WTC11 (cell line): ENCODE results near the gene SLC13A3. TPM values are rescaled to one million over a fixed set of nuclear protein-coding genes. Genes with fewer than 3 reads are reported as not detected.

Experiments used
- ATAC-seq: fragments of 200-7000 bp; cut with Tn5 transposase; 2 replicates; pipeline ENCODE4 v1.10.0; 2021; ENCODE audit warnings: mild to moderate bottlenecking, moderate library complexity
- CTCF ChIA-PET: fragments of 300-600 bp; sonication (Branson Sonifier 250); formaldehyde crosslinking; loops from one replicate; lab custom pipeline; 2021; ENCODE audit warnings: antibody characterized with exemption; lab: Charles Lee
- POLR2A ChIA-PET: fragments of 350-600 bp; sonication (Branson Sonifier 250); formaldehyde crosslinking; loops from one replicate; lab custom pipeline; 2021; ENCODE audit warnings: antibody characterized with exemption; lab: Charles Lee
- DNase-seq: peaks from one replicate; pipeline ENCODE4 v3.0.0; 2021; ENCODE audit warnings: low spot score
- H3K27ac Mint-ChIP-seq: 2 replicates; pipeline ENCODE4 v1.8.0; 2021; ENCODE audit warnings: mixed read lengths
- H3K27me3 Mint-ChIP-seq: 2 replicates; pipeline ENCODE4 v1.8.0; 2021; ENCODE audit warnings: low read depth, mild to moderate bottlenecking, moderate library complexity, mixed read lengths
- H3K36me3 Mint-ChIP-seq: 2 replicates; pipeline ENCODE4 v1.8.0; 2021; ENCODE audit warnings: mixed read lengths
- H3K4me1 Mint-ChIP-seq: 2 replicates; pipeline ENCODE4 v1.8.0; 2022; ENCODE audit warnings: mixed read lengths
- H3K4me3 Mint-ChIP-seq: 2 replicates; pipeline ENCODE4 v1.8.0; 2021; ENCODE audit warnings: mild to moderate bottlenecking, moderate library complexity, mixed read lengths
- H3K9me3 Mint-ChIP-seq: 2 replicates; pipeline ENCODE4 v1.8.0; 2021; ENCODE audit warnings: mixed read lengths
- ESRRA ChIP-seq: sonication (generic); formaldehyde crosslinking; IDR thresholded peaks from 2 replicates; pipeline ENCODE4 v1.8.1; 2022; ENCODE audit warnings: mild to moderate bottlenecking, missing genetic modification reagents, borderline replicate concordance
- GABPB1 ChIP-seq: sonication (generic); formaldehyde crosslinking; IDR thresholded peaks from 2 replicates; pipeline ENCODE4 v1.8.1; 2023; ENCODE audit warnings: mild to moderate bottlenecking, missing genetic modification reagents
- HMGA2 ChIP-seq: fragments of 250-450 bp; sonication (Bioruptor Pico); IDR thresholded peaks from 2 replicates; pipeline ENCODE4 v1.4.0; 2021; ENCODE audit warnings: mild to moderate bottlenecking, moderate library complexity
- IRF2 ChIP-seq: sonication (generic); formaldehyde crosslinking; IDR thresholded peaks from 2 replicates; pipeline ENCODE4 v1.8.0; 2022; ENCODE audit warnings: low read depth, missing genetic modification reagents, borderline replicate concordance
- NR1H2 ChIP-seq: sonication (generic); formaldehyde crosslinking; IDR thresholded peaks from 2 replicates; pipeline ENCODE4 v1.9.0; 2021; ENCODE audit warnings: mild to moderate bottlenecking, moderate library complexity, missing genetic modification reagents
- ZNF317 ChIP-seq: sonication (generic); formaldehyde crosslinking; IDR thresholded peaks from 2 replicates; pipeline ENCODE4 v1.8.1; 2023; ENCODE audit warnings: low read depth, mild to moderate bottlenecking, moderate library complexity, missing genetic modification reagents, borderline replicate concordance
- total RNA-seq: library from RNA; stranded (reverse); gene quantifications from 3 replicates; pipeline ENCODE4 v1.2.3, GENCODE V29; 2021
- TF ChIP-seq, protein P1 (sequence below): fragments of 250-450 bp; sonication (Bioruptor Pico); IDR thresholded peaks from 2 replicates; pipeline ENCODE4 v1.9.0; 2021; ENCODE audit warnings: moderate library complexity, mild to moderate bottlenecking, inconsistent platforms, borderline replicate concordance
- TF ChIP-seq, protein P2 (sequence below): sonication (generic); formaldehyde crosslinking; IDR thresholded peaks from 2 replicates; pipeline ENCODE4 v1.8.0; 2023; ENCODE audit warnings: missing genetic modification reagents
- TF ChIP-seq, protein P3 (sequence below): sonication (generic); formaldehyde crosslinking; IDR thresholded peaks from 2 replicates; pipeline ENCODE4 v1.8.1; 2023; ENCODE audit warnings: mild to moderate bottlenecking, missing genetic modification reagents, borderline replicate concordance
- TF ChIP-seq, protein P4 (sequence below): sonication (generic); formaldehyde crosslinking; IDR thresholded peaks from 2 replicates; pipeline ENCODE4 v1.8.1; 2023; ENCODE audit warnings: mild to moderate bottlenecking, missing genetic modification reagents, moderate library complexity
- TF ChIP-seq, protein P5 (sequence below): sonication (generic); formaldehyde crosslinking; IDR thresholded peaks from 2 replicates; pipeline ENCODE4 v1.8.0; 2022; ENCODE audit warnings: mild to moderate bottlenecking, missing genetic modification reagents
- TF ChIP-seq, protein P6 (sequence below): sonication (generic); formaldehyde crosslinking; IDR thresholded peaks from 2 replicates; pipeline ENCODE4 v1.8.1; 2023; ENCODE audit warnings: mild to moderate bottlenecking, missing genetic modification reagents
- TF ChIP-seq, protein P7 (sequence below): sonication (generic); formaldehyde crosslinking; IDR thresholded peaks from 2 replicates; pipeline ENCODE4 v1.8.0; 2023; ENCODE audit warnings: mild to moderate bottlenecking, missing genetic modification reagents

The SLC13A3 gene
- total RNA-seq, 1 experiment from 2014 or later = 10.6 TPM

DNA sequence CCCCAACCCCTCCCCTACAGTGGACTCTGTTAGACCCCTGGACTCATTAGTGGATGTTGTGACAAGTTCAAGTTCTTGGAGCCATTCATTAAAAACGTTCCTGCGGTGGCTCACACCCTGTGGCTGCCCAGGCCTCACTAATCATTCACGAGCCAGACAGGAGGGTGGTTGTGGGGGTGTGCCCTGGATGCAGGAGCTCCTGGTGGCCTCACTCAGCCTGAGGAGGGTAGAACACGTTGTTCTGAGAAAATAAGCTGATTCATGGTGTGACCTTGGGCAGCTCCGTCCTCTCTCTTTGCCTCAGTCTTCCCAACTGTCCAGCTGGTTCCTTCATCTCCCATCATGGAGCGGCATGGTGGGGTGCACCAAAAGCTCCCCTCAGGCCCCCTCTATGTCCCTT, 16.7 kb downstream of the SLC13A3 start (continued):
- TF ChIP-seq IRF2 = no peak
- TF ChIP-seq, protein P1, sequence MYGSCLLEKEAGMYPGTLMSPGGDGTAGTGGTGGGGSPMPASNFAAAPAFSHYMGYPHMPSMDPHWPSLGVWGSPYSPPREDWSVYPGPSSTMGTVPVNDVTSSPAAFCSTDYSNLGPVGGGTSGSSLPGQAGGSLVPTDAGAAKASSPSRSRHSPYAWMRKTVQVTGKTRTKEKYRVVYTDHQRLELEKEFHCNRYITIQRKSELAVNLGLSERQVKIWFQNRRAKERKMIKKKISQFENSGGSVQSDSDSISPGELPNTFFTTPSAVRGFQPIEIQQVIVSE (CRISPR knock-in tag) = no peak
- TF ChIP-seq, all 79 proteins: peak for 0

DNA sequence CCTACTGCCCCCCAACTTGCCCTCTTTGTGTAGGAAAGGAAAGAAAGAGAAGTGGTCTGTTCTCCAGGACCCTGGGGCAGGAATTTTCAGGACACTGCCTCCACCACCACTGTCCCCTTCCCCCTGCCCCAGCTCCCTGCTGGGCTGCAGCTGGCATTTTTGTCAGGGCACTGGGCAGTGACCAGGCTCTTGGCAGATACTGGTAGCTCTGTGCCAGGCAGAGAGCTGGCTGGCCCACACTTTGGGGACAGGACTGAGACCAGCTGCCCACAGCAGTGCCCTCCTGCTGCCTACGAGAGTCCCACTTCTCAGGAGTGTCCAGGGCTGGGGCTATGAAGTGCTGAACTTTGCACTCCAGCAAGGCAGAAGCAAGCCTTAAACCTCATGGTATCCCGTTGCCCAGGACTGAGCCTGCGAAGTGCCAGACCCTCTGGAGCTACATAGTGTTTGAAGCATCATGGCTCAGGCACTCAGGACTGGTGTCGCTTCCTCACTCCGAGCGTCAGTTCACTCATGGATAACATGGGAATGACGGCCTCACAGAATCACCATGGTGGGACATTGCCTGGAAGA, 19.3 kb downstream of the SLC13A3 start:
- peaks cover 11% of the 10 kb centered on the region for H3K4me1 Mint-ChIP-seq
- no peak overlapping the region for H3K4me3 Mint-ChIP-seq
- ChIA-PET POLR2A (no interaction called here), CTCF (interaction anchor here (0.6 to 0.8 kb wide), 3 partner anchors 19 to 81 kb away, joined by 3 to 4 read pairs (median 3); no protein-coding TSS in a partner anchor)
- H3K36me3 Mint-ChIP-seq = peaks cover 12% of the 10 kb centered on the region
- TF ChIP-seq, protein P2, sequence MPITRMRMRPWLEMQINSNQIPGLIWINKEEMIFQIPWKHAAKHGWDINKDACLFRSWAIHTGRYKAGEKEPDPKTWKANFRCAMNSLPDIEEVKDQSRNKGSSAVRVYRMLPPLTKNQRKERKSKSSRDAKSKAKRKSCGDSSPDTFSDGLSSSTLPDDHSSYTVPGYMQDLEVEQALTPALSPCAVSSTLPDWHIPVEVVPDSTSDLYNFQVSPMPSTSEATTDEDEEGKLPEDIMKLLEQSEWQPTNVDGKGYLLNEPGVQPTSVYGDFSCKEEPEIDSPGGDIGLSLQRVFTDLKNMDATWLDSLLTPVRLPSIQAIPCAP = no peak
- 0 out of 2 replicates have a peak, but pooled peaks have one; percentile 26 for TF ChIP-seq GABPB1
- TF ChIP-seq, protein P3, sequence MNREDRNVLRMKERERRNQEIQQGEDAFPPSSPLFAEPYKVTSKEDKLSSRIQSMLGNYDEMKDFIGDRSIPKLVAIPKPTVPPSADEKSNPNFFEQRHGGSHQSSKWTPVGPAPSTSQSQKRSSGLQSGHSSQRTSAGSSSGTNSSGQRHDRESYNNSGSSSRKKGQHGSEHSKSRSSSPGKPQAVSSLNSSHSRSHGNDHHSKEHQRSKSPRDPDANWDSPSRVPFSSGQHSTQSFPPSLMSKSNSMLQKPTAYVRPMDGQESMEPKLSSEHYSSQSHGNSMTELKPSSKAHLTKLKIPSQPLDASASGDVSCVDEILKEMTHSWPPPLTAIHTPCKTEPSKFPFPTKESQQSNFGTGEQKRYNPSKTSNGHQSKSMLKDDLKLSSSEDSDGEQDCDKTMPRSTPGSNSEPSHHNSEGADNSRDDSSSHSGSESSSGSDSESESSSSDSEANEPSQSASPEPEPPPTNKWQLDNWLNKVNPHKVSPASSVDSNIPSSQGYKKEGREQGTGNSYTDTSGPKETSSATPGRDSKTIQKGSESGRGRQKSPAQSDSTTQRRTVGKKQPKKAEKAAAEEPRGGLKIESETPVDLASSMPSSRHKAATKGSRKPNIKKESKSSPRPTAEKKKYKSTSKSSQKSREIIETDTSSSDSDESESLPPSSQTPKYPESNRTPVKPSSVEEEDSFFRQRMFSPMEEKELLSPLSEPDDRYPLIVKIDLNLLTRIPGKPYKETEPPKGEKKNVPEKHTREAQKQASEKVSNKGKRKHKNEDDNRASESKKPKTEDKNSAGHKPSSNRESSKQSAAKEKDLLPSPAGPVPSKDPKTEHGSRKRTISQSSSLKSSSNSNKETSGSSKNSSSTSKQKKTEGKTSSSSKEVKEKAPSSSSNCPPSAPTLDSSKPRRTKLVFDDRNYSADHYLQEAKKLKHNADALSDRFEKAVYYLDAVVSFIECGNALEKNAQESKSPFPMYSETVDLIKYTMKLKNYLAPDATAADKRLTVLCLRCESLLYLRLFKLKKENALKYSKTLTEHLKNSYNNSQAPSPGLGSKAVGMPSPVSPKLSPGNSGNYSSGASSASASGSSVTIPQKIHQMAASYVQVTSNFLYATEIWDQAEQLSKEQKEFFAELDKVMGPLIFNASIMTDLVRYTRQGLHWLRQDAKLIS = no peak
- no peak for ATAC-seq
- H3K27ac Mint-ChIP-seq = no peak overlapping the region
- H3K27me3 Mint-ChIP-seq = no peaks in the 10 kb centered on the region; the same call in 1 of the 2 replicates
- DNase-seq = no peak
- H3K9me3 Mint-ChIP-seq = peaks cover 16% of the 10 kb centered on the region

DNA sequence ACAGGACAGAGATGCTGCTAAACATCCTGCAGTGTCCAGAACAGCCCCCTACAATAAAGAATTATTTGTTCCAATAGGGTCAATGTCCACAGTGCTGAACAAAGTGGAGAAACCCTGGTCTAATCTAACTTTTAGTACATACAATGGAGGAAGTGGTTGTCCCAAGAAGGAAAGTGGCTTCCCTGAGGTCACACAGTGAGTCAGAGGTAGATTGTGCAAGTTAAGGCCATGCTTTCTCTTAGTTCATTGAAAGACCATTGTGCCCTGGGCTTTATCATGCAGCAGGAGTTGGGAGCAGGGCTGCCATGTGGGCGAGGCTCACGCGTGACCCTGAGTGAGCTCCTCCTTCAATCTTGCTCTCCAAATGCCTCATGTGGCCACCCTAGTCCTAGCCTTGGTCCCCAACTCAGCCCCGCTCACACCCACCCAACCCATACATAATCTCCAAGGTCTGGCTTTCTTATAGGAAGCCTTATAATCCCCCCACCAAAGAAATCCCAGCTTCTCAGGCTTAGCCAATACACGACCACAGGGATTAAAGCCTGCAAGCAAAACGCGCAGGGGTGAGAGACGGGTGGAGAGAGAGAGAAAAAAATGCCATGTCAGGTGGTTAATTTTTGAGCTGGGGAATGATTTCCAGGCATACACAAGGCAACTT, 19.9 kb downstream of the SLC13A3 start:
- DNase-seq (no peak), ATAC-seq (peak; percentile 67)
- Mint-ChIP-seq H3K36me3 (peaks cover 12% of the 10 kb centered on the region), H3K4me3 (no peak overlapping the region), H3K27ac (no peak overlapping the region), H3K4me1 (peaks cover 14% of the 10 kb centered on the region), H3K27me3 (no peaks in the 10 kb centered on the region; the same call in 1 of the 2 replicates), H3K9me3 (peaks cover 16% of the 10 kb centered on the region)
- TF ChIP-seq NR1H2 (CRISPR knock-in tag) = no peak
- peak; percentile 82; the same call in 1 of the 2 replicates for TF ChIP-seq GABPB1
- TF ChIP-seq, protein P4, sequence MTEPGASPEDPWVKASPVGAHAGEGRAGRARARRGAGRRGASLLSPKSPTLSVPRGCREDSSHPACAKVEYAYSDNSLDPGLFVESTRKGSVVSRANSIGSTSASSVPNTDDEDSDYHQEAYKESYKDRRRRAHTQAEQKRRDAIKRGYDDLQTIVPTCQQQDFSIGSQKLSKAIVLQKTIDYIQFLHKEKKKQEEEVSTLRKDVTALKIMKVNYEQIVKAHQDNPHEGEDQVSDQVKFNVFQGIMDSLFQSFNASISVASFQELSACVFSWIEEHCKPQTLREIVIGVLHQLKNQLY (CRISPR knock-in tag) = no peak
- ChIA-PET CTCF (interaction anchor here (0.6 kb wide), 1 partner anchor 81 kb away, joined by 3 read pairs; no protein-coding TSS in a partner anchor), POLR2A (no interaction called here)

DNA sequence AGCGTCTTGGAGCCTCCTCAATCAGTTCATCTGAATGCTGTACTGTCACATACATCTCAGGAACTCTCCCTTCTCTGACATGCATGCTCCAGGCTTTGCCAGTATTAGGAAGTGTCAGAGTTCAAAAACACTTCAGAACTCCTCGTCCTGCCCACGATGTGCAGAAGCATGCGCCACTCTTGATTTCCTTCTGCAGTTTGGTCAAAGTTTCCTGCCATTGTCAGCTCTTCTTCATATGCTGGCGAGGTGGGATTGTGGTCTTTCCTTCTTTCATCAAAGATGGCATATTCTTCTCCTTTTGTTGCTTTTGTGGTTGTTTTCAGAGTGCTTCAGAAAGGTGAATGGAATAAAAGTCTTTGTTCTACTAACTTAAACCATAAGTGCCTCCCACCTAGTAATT, 21.0 kb downstream of the SLC13A3 start:
- H3K27ac Mint-ChIP-seq = no peak overlapping the region
- peaks cover 12% of the 10 kb centered on the region for H3K36me3 Mint-ChIP-seq
- DNase-seq (no peak), ATAC-seq (no peak)
- POLR2A ChIA-PET = no interaction called here
- H3K9me3 Mint-ChIP-seq = peaks cover 16% of the 10 kb centered on the region
- H3K27me3 Mint-ChIP-seq = no peaks in the 10 kb centered on the region; the same call in 1 of the 2 replicates
- TF ChIP-seq HMGA2 (CRISPR knock-in tag) (no peak), ZNF317 (CRISPR knock-in tag) (0 out of 2 replicates have a peak, but pooled peaks have one; percentile 50)
- CTCF ChIA-PET = no interaction called here
- H3K4me1 Mint-ChIP-seq = peaks cover 14% of the 10 kb centered on the region
- no peak overlapping the region for H3K4me3 Mint-ChIP-seq

DNA sequence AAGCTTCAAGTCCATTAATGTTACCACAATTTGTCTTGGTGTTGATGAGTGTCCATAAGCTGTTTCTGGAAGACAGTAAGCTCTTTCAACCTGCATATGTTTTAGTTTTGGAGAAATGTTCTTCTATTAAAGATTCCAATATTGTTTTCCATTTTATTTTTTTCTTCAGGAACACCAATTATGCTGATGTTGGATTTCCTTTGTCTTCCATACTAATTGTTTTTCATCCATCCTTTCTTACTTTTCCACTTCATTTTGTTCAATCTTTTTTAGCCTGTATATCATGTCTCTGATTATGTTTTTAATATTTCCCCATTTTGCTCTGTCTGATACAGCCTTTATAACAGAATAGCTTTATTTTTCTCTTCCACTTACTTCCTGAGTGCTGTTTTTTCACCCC, 21.9 kb downstream of the SLC13A3 start:
- TF ChIP-seq, protein P5, sequence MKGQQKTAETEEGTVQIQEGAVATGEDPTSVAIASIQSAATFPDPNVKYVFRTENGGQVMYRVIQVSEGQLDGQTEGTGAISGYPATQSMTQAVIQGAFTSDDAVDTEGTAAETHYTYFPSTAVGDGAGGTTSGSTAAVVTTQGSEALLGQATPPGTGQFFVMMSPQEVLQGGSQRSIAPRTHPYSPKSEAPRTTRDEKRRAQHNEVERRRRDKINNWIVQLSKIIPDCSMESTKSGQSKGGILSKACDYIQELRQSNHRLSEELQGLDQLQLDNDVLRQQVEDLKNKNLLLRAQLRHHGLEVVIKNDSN (CRISPR knock-in tag) = no peak
- TF ChIP-seq, protein P6, sequence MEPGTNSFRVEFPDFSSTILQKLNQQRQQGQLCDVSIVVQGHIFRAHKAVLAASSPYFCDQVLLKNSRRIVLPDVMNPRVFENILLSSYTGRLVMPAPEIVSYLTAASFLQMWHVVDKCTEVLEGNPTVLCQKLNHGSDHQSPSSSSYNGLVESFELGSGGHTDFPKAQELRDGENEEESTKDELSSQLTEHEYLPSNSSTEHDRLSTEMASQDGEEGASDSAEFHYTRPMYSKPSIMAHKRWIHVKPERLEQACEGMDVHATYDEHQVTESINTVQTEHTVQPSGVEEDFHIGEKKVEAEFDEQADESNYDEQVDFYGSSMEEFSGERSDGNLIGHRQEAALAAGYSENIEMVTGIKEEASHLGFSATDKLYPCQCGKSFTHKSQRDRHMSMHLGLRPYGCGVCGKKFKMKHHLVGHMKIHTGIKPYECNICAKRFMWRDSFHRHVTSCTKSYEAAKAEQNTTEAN (CRISPR knock-in tag) = no peak
- TF ChIP-seq HMGA2 (CRISPR knock-in tag) = no peak
- no peak for TF ChIP-seq ESRRA (CRISPR knock-in tag)
- TF ChIP-seq, protein P7, sequence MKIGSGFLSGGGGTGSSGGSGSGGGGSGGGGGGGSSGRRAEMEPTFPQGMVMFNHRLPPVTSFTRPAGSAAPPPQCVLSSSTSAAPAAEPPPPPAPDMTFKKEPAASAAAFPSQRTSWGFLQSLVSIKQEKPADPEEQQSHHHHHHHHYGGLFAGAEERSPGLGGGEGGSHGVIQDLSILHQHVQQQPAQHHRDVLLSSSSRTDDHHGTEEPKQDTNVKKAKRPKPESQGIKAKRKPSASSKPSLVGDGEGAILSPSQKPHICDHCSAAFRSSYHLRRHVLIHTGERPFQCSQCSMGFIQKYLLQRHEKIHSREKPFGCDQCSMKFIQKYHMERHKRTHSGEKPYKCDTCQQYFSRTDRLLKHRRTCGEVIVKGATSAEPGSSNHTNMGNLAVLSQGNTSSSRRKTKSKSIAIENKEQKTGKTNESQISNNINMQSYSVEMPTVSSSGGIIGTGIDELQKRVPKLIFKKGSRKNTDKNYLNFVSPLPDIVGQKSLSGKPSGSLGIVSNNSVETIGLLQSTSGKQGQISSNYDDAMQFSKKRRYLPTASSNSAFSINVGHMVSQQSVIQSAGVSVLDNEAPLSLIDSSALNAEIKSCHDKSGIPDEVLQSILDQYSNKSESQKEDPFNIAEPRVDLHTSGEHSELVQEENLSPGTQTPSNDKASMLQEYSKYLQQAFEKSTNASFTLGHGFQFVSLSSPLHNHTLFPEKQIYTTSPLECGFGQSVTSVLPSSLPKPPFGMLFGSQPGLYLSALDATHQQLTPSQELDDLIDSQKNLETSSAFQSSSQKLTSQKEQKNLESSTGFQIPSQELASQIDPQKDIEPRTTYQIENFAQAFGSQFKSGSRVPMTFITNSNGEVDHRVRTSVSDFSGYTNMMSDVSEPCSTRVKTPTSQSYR (CRISPR knock-in tag) = no peak
- Mint-ChIP-seq H3K27me3 (no peaks in the 10 kb centered on the region; the same call in 1 of the 2 replicates), H3K9me3 (peaks cover 23% of the 10 kb centered on the region), H3K4me1 (peaks cover 14% of the 10 kb centered on the region), H3K36me3 (peaks cover 12% of the 10 kb centered on the region), H3K4me3 (no peak overlapping the region), H3K27ac (no peak overlapping the region)
- ChIA-PET CTCF (no interaction called here), POLR2A (no interaction called here)
- ATAC-seq (no peak), DNase-seq (no peak)
